Activated CD4-positive, CD25-positive, alpha-beta regulatory T cell treated with anti-CD3 and anti-CD28 coated beads, Interleukin-2, amount 50 U/mL, for 24 hours (primary cell): Measurements from ENCODE around the gene C4orf51.

ENCODE experiments used
- ATAC-seq, 2 donors: fragments of 150-1000 bp; cut with Tn5 transposase; one replicate each; pipeline ENCODE4 v1.10.0; 2021; ENCODE audit warnings: mild to moderate bottlenecking in 1 of 2, moderate library complexity in 1 of 2

C4orf51 gene

GRCh38 chr4:145760961-145761929, 81.3 kb downstream of the C4orf51 start:
- ATAC-seq: no peak

GRCh38 chr4:145762719-145763118, 82.8 kb downstream of the C4orf51 start:
- ATAC-seq: no peak

- no peak for ATAC-seq
Observed at GRCh38 chr4:145763399-145763798, 83.5 kb downstream of the C4orf51 start.

- no peak for ATAC-seq
Observed at GRCh38 chr4:145766273-145766672, 86.3 kb downstream of the C4orf51 start.

GRCh38 chr4:145769450-145770037, 89.6 kb downstream of the C4orf51 start:
- no peak for ATAC-seq

GRCh38 chr4:145770124-145770523, 90.2 kb downstream of the C4orf51 start:
- ATAC-seq: no peak

- no peak for ATAC-seq
Observed at GRCh38 chr4:145772347-145772746, 92.4 kb downstream of the C4orf51 start.

GRCh38 chr4:145773581-145774234, 93.8 kb downstream of the C4orf51 start:
- ATAC-seq: no peak

- ATAC-seq: no peak
Observed at GRCh38 chr4:145774473-145774872, 94.5 kb downstream of the C4orf51 start.

GRCh38 chr4:145775406-145775805, 95.5 kb downstream of the C4orf51 start:
- no peak for ATAC-seq

GRCh38 chr4:145776208-145776607, 96.3 kb downstream of the C4orf51 start:
- no peak for ATAC-seq

- no peak for ATAC-seq
Observed at GRCh38 chr4:145779319-145779801, 99.4 kb downstream of the C4orf51 start.

GRCh38 chr4:145781351-145781750, 101.4 kb downstream of the C4orf51 start:
- no peak for ATAC-seq
